Lower lobe of right lung (tissue), 2 donors: ENCODE results near the gene KCNT1. TPM values are rescaled to one million over a fixed set of nuclear protein-coding genes. Genes with fewer than 3 reads are reported as not detected.

Experiments used
- ATAC-seq, 2 donors: fragments of 200-7000 bp; cut with Tn5 transposase; one replicate each; pipeline ENCODE4 v1.9.1; 2020 to 2022; ENCODE audit warnings: mild to moderate bottlenecking in 2 of 2, moderate library complexity in 2 of 2
- DNase-seq: peaks from one replicate; pipeline ENCODE4 v3.0.0-alpha.2; 2020
- H3K27ac ChIP-seq: fragments of 200-600 bp; one replicate; pipeline ENCODE4 v1.8.0; 2022
- H3K27me3 ChIP-seq: fragments of 200-600 bp; one replicate; pipeline ENCODE4 v1.8.0; 2022; ENCODE audit warnings: low read depth
- H3K36me3 ChIP-seq: fragments of 200-600 bp; one replicate; pipeline ENCODE4 v1.8.0; 2022; ENCODE audit warnings: mild to moderate bottlenecking
- H3K4me1 ChIP-seq: fragments of 200-600 bp; one replicate; pipeline ENCODE4 v1.8.0; 2022
- H3K4me3 ChIP-seq: fragments of 200-600 bp; one replicate; pipeline ENCODE4 v1.8.0; 2022; ENCODE audit warnings: mild to moderate bottlenecking
- H3K9me3 ChIP-seq: fragments of 200-600 bp; one replicate; pipeline ENCODE4 v1.8.0; 2022
- intact Hi-C: fragments of 100-400 bp; cut with DNase I; formaldehyde crosslinking; loops from one replicate; pipeline ENCODE4 v1.11.0; 2022
- total RNA-seq: library from RNA; stranded (reverse); fragmentation: NEBNext Ultra II Directional; extraction: Animal tissue kit (Norgen Biotek cat#: 25700); gene quantifications from one replicate; pipeline ENCODE4 v1.2.1, GENCODE V29; 2021
- TF ChIP-seq, protein P1 (sequence below): fragments of 200-600 bp; IDR thresholded peaks from one replicate; pipeline ENCODE4 v1.8.0; 2022; ENCODE audit warnings: antibody characterized with exemption, mild to moderate bottlenecking
- donor health status: DM: no; HTN: yes; CAD: no; lungs with severe emphysema.

KCNT1 gene
- total RNA-seq, 1 donor from 2014 or later, result 0.35 TPM

DNA sequence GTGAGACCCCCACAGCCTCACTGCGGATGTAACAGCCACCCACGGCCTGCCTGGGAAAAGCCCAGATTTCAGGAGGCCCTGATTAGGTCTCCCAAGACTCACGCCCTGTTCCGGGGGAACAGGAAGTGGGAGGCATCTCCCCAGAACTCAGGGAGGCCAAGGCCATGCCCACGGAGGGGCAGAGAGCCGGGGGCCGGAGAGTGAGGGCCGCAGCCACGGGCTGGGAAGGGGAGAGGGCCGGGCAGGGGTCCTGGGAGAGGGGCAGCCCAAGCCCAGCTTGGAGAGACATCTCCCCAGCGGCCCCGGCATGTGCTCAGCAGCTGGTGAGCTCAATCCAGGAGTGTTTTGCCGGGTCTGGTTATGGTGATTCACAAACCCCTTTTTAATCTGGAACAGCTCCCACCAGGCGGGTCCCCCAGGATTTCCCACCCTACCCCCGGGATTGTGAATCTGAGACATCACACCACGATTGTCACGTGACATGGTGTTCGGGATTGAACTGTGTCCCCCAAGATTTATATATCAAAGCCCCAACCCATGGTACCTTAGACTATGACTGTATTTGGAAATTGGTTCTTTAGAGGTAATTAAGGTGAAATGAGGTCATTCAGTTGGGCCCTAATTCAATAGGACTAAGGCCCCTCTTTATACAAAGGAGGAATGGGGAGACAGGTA is 26.6 kb downstream of the KCNT1 start:
- Histone ChIP-seq H3K4me3 (no peak overlapping the region), H3K27ac (no peak overlapping the region), H3K27me3 (peaks cover 19% of the 10 kb centered on the region), H3K36me3 (no peaks in the 10 kb centered on the region), H3K9me3 (peaks cover 5% of the 10 kb centered on the region), H3K4me1 (no peaks in the 10 kb centered on the region)
- ATAC-seq (no peak), DNase-seq (no peak)
- intact Hi-C loops, result no loop called here
- TF ChIP-seq, protein P1, sequence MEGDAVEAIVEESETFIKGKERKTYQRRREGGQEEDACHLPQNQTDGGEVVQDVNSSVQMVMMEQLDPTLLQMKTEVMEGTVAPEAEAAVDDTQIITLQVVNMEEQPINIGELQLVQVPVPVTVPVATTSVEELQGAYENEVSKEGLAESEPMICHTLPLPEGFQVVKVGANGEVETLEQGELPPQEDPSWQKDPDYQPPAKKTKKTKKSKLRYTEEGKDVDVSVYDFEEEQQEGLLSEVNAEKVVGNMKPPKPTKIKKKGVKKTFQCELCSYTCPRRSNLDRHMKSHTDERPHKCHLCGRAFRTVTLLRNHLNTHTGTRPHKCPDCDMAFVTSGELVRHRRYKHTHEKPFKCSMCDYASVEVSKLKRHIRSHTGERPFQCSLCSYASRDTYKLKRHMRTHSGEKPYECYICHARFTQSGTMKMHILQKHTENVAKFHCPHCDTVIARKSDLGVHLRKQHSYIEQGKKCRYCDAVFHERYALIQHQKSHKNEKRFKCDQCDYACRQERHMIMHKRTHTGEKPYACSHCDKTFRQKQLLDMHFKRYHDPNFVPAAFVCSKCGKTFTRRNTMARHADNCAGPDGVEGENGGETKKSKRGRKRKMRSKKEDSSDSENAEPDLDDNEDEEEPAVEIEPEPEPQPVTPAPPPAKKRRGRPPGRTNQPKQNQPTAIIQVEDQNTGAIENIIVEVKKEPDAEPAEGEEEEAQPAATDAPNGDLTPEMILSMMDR, result no peak

DNA sequence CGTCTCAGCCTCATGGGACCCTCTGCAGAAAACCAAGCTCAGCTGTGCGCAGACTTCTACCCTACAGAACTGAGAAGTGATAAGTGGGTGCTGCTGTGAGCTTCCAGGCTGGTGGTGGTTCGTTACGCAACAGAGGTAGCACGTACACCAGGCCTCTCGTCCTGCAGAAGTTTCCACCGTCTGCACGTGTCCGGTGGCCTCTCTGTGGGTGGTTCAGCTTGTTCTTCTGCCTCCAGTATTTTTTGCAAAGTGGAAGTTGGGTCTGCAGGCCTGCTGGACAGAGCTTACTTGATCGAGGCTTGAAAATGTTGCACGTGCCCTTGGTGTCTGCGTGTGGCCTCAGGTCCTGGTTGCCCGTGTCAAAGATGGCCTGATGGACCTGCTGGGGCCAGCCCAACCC is 27.5 kb downstream of the KCNT1 start:
- TF ChIP-seq, protein P1, result no peak
- H3K27me3 ChIP-seq, result peaks cover 19% of the 10 kb centered on the region
- H3K9me3 ChIP-seq, result peaks cover 5% of the 10 kb centered on the region
- H3K36me3 ChIP-seq, result no peaks in the 10 kb centered on the region
- intact Hi-C loops, result no loop called here
- H3K27ac ChIP-seq, result no peak overlapping the region
- ATAC-seq (no peak), DNase-seq (no peak)
- no peak overlapping the region for H3K4me3 ChIP-seq
- no peaks in the 10 kb centered on the region for H3K4me1 ChIP-seq

DNA sequence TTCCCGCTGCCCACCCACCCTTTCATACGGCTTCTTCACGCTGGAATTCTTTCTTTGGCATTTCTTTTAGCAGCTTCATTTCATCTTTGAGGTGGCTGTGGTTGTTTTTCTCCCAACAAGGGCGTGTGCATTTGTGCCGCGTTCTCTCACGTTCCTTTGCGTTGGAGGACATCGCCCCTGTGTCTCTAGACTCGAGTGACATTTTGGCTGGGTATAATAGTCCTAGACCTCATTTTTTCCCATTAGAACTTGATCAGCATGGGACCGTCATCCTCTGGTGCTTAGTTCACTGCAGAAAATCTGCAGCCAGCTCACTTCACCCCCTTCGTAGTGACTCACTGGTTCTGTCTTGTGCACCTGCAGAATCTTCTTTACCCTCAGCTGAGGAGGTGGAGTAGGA is 29.5 kb downstream of the KCNT1 start:
- Histone ChIP-seq H3K4me1 (no peaks in the 10 kb centered on the region), H3K36me3 (no peaks in the 10 kb centered on the region), H3K27me3 (peaks cover 26% of the 10 kb centered on the region), H3K9me3 (peaks cover 5% of the 10 kb centered on the region), H3K4me3 (no peak overlapping the region), H3K27ac (no peak overlapping the region)
- intact Hi-C loops, result no loop called here
- ATAC-seq, result no peak
- TF ChIP-seq, protein P1, result no peak
- no peak for DNase-seq

- Histone ChIP-seq H3K27ac (no peak overlapping the region), H3K36me3 (no peaks in the 10 kb centered on the region), H3K4me1 (no peaks in the 10 kb centered on the region), H3K4me3 (no peak overlapping the region), H3K9me3 (peaks cover 5% of the 10 kb centered on the region), H3K27me3 (peaks cover 34% of the 10 kb centered on the region)
- ATAC-seq (no peak), DNase-seq (no peak)
- TF ChIP-seq, protein P1, result no peak
- intact Hi-C loops, result no loop called here
Measured at GRCh38 chr9:135732569-135733257, 30.7 kb downstream of the KCNT1 start.

GRCh38 chr9:135734616-135735144 is 32.7 kb downstream of the KCNT1 start:
- intact Hi-C loops, result no loop called here
- TF ChIP-seq, protein P1, result no peak
- Histone ChIP-seq H3K4me1 (no peaks in the 10 kb centered on the region), H3K27me3 (peaks cover 49% of the 10 kb centered on the region), H3K36me3 (no peaks in the 10 kb centered on the region), H3K9me3 (peaks cover 5% of the 10 kb centered on the region), H3K4me3 (no peak overlapping the region), H3K27ac (no peak overlapping the region)
- DNase-seq (no peak), ATAC-seq (no peak)
